Non-pigmented ciliary epithelial cell (primary cell): ENCODE measurements around the gene CLDN14.
"Not testable (repeated sequence)": the region's sequence is repeated elsewhere in the genome, so short reads cannot be mapped to it uniquely, and the experiment has no call there.

Source experiments
- DNase-seq: peaks from one replicate; pipeline ENCODE4 v3.0.0-alpha.2; 2010; ENCODE audit warnings: low read depth

Gene CLDN14

DNA sequence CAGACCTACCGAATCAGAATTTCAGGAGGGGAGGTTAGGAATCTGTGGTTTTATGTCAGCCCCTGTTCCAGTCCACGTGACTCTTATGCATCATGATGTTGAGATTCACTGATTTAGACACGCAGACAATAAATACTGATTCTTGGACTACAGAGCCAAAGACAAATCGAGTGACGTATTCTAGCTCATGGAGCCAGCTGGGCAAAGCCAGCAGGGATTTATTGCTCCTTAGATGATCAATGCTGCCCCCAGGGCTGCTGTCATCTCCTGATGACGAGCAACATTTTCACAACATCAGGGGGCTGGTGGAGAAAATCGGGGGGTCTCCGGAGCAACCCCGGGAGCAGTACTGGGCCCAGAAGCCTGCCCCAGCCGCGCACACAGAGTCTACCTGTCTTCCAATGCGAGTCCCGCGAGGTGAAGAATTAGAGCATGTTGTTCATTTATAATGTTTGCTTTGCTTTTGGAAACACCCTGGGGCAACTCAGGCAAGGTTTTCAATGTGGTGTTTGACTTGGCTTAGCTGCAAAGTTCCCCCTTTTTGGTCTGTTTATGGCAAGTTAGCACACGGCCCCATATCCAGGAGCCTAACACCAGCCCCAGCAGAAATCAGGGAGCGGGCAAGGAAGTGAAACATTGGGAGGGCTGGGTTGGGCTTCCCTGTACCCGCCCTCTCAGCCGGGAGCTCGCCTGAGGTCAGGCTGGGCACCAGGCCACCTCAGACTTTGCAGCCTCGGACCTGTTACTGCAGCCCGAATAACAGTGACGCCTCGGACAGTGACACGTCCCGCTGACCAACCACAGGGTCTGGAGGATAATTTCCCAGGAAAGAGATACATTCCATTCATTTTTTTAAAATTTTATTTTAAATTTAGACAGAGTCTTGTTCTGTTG, 19.9 kb upstream of the CLDN14 start:
- DNase-seq = no peak

GRCh38 chr21:36494557-36494956, 14.6 kb upstream of the CLDN14 start:
- DNase-seq = no peak

- no peak for DNase-seq
Measured at GRCh38 chr21:36491209-36491910, 11.4 kb upstream of the CLDN14 start.

DNA sequence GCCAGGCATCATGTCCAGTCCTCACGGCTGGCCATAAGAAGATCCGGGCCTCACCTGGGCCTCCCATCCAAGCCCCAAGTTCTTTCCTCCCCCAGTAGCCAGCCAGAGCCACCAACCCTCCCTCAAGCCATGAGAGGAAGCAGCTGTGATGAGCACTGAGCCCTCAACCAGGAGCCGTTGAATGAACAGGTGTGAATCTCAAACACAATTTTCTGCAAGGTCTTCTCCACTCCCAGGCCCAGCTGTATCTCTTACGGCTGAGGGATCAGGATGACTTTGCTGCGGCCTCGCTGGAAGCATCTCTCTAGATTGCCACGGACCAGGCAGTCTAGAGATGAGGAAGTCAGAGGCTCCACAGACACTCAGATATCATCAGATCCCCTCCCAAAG, 9.8 kb upstream of the CLDN14 start:
- DNase-seq = no peak

DNA sequence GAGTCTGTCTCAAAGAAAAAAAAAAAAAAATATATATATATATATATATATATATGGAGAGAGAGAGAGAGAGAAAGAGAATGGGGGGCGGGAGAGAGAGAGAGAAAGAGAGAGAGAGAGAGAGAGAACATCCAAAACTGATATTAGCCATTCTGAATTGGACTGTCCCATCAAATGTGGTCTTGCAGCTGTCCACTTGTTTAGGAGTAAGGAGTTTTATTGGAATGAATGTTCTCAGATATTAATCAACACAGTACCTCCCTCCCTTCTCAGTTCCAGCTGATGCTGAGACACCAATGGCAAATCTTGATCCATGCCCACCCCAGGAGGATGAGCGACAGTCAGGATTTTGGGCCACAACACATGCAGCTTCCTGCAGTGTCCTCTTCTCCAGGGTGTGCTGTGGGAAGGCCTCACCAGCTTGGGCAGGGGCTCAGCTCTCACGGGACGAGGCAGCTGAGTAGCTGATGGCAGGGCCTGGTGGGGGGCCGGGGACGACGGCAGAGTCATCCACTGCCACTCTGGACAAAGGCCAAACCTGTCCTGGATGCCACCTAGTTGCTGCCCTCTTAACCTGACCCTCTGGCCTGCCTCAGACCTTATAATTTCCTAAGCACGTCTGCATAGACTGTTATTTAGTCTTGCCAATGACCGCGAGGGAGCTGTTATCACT, 9.3 kb upstream of the CLDN14 start:
- DNase-seq = no peak

DNA sequence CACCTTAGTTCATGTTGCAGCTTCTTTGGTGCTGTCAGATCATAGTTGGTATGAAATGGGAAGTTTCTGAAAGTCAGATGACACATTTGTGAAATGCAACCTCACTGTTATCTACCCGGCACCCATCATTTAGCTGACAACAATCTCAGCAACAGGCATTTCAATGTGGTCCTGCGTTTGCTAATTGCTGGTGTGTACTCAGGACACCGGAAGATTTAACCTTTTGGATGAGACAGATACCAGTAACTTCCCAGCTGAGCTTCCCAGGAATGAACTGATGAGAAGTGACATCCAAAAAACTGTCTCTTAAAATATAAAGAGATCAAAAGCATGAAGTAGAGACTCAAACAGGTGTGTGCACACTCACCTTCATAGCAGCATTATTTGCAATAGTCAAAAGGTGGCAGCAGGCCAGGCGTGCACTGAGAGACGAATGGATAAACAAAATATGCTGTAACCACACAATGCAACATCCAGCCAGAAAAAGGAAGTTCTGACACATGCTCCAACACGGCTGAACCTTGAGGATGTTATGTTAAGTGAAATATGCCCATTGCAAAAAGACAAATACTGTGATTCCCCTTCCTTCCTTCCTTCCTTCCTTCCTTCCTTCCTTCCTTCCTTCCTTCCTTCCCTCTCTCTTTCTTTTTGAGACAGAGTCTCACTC, 7.9 kb upstream of the CLDN14 start:
- no peak for DNase-seq

GRCh38 chr21:36486246-36486645, 6.3 kb upstream of the CLDN14 start:
- DNase-seq = no peak

DNA sequence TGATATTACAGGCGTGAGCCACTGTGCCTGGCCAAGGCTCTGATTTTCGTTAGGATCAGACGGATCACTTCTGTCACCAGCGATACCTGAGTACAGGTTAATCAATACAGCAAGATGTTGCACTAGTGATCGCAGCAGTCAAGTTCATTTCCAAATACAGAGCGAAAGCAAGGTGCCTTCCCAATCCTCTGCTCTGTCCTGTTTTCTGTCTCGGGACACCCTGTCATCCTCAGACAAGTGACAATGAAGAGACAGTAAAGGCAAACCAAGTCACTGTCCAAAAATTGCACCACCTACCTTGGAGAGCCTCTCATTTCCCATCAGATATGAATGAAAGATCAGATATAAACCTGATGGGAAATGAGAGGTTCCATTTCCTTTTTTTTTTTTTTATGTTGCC, 5.6 kb upstream of the CLDN14 start:
- no peak for DNase-seq

DNA sequence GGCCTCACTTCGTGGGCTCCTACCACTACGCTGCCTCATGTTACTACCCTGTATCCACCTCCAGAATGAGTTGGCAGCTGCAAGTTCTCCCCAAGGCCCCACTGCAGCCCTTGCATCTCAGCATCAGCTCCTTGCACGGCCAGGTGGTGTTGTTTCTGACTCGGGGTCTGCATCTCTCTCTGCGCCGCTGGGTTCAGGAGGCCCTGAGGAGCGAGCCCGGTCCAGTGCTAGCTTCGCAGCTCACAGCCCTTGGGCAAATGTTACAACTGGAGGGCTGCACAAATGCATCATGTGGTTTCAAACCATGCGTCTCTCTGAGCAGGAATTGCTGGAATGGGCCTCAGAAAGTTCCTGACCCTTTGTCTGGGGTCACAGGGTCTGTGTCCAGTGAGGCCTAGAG, 3.2 kb upstream of the CLDN14 start:
- no peak for DNase-seq

GRCh38 chr21:36482673-36483072, 2.8 kb upstream of the CLDN14 start:
- DNase-seq = no peak

DNA sequence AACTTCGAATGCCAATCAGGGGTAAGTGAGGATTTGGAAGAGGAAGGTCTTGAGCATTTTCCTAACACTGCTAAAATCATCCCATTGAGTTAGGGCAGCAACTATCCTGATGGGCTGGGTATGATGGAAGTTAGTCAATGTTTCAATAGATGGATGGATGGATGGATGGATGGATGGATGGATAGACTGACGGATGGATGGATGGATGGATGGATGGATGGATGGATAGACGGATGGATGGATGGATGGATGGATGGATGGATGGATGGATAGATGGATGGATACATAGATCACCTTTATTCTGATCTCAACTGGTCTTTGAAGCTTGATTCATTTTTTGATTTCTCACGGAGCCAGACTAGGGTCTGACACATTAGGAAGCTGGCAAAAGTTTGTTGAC, 2.3 kb upstream of the CLDN14 start:
- no peak for DNase-seq

GRCh38 chr21:36481639-36482038, 1.7 kb upstream of the CLDN14 start:
- DNase-seq = no peak

- no peak for DNase-seq
Measured at GRCh38 chr21:36480618-36481017, 696 bp upstream of the CLDN14 start.

DNA sequence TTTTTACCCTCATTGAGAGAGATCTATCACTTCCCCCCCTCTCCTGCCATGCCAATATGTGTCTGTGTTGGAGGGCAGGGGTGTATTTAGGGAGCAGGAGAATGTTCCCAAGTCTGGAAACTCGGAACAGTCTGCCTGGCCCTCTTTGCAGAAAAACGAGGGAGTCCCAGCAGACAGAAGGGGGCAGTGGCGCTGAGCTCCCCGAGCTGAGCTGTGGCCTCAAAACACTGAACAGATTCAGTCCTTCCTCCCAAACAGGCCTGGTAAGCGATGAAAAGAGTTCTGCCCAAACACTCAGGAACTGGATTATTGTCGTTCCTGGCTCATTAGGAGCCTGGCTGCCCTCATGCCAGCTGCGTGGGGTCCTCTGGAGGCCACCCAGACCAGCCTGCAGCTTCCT, 981 bp downstream of the CLDN14 start:
- no peak for DNase-seq

DNA sequence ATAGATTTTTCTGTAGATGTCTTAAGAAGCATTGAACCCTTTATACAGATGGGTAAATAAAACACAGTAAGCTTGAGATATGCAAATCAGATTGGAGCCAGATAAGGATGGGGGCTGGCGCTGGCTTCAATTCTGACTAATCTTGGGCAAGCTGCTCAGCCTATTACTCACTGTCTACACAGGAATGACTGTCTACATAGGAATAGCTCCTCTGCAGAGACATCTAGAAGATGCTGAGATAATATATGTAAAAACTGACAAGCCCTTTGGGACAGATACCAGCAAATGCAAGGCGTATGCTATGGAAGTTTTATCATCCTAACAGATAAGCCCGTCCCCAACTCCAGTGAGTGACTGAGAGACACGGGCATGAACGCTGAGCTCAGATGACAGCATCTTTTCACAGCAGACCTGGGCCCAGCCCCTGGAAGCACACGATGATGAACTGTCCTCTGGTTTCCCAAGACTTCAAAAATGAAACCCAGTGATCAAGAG, 1.7 kb downstream of the CLDN14 start:
- peak; percentile 91 for DNase-seq

GRCh38 chr21:36477559-36477958, 2.4 kb downstream of the CLDN14 start:
- DNase-seq = no peak

- no peak for DNase-seq
Measured at GRCh38 chr21:36477001-36477400, 2.9 kb downstream of the CLDN14 start.

- not testable (repeated sequence) for DNase-seq
Measured at GRCh38 chr21:36476541-36476940, 3.4 kb downstream of the CLDN14 start.

DNA sequence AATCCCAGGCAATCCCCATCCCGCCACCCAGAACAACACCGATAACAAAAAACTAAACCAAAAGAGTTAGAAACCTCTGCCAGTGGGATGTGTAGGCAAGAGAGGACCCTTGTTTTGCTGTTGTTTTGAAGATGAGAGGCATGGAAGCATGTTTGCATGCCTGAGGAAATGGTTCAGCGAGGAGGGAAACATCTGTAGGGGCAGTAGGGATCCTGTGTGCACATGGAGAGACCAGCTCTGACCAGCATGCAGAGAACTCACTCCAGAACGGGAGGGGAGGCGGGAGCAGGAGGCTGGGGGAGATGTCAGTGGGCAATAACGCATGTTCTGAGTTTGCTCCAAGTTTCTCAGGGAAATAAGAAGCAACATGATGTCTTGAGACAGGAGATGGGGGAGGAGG, 5.3 kb downstream of the CLDN14 start:
- DNase-seq = no peak

- DNase-seq = no peak
Measured at GRCh38 chr21:36473203-36473602, 6.7 kb downstream of the CLDN14 start.

GRCh38 chr21:36472377-36472776, 7.5 kb downstream of the CLDN14 start:
- no peak for DNase-seq

GRCh38 chr21:36471254-36471723, 8.6 kb downstream of the CLDN14 start:
- DNase-seq = no peak
